DOHH2 (cell line): Measurements from ENCODE around the gene BAMBI.

Experiments
- H3F3A ChIP-seq: fragments of 200-600 bp; sonication (generic), shearing (Covaris generic); 2 replicates; pipeline ENCODE4 v1.6.0; 2016; ENCODE audit warnings: antibody characterized with exemption, mild to moderate bottlenecking; ENCODE audit not compliant: control insufficient read depth, insufficient read depth
- H3K27ac ChIP-seq: fragments of 200-600 bp; sonication (generic); 2 replicates; pipeline ENCODE4 v1.5.1; 2014; ENCODE audit warnings: low read depth, mild to moderate bottlenecking, low read length, moderate library complexity
- H3K27me3 ChIP-seq: fragments of 200-600 bp; sonication (generic); 2 replicates; pipeline ENCODE4 v1.6.1; 2014; ENCODE audit warnings: mild to moderate bottlenecking, low read length, mixed read lengths; ENCODE audit not compliant: control insufficient read depth
- H3K36me3 ChIP-seq: fragments of 200-600 bp; sonication (generic); 2 replicates; pipeline ENCODE4 v1.6.1; 2014; ENCODE audit warnings: mild to moderate bottlenecking, low read length, moderate library complexity, mixed read lengths; ENCODE audit not compliant: control insufficient read depth
- H3K4me1 ChIP-seq: fragments of 200-600 bp; sonication (generic); 2 replicates; pipeline ENCODE4 v1.6.1; 2014; ENCODE audit warnings: mild to moderate bottlenecking, low read length, mixed read lengths; ENCODE audit not compliant: control insufficient read depth
- H3K4me2 ChIP-seq: fragments of 200-600 bp; sonication (generic); 2 replicates; pipeline ENCODE4 v1.6.0; 2014; ENCODE audit warnings: mild to moderate bottlenecking, low read length, moderate library complexity
- H3K4me3 ChIP-seq: fragments of 200-600 bp; sonication (generic); 2 replicates; pipeline ENCODE4 v1.5.1; 2014; ENCODE audit warnings: mild to moderate bottlenecking, low read length, mixed read lengths
- H3K79me2 ChIP-seq: fragments of 200-600 bp; sonication (generic); 2 replicates; pipeline ENCODE4 v1.6.1; 2014; ENCODE audit warnings: mild to moderate bottlenecking, low read length, mixed read lengths; ENCODE audit not compliant: control insufficient read depth
- H3K9me2 ChIP-seq: fragments of 200-600 bp; sonication (generic); replicated peaks from 2 replicates; pipeline ENCODE4 v1.6.1; 2014; ENCODE audit warnings: mild to moderate bottlenecking, low read length, mixed read lengths; ENCODE audit not compliant: control insufficient read depth
- H3K9me3 ChIP-seq: fragments of 200-600 bp; sonication (generic); 2 replicates; pipeline ENCODE4 v1.6.1; 2014; ENCODE audit warnings: antibody characterized with exemption, low read length, mixed read lengths; ENCODE audit not compliant: control insufficient read depth, insufficient read depth
- H4K20me1 ChIP-seq: fragments of 200-600 bp; sonication (generic); 2 replicates; pipeline ENCODE4 v1.6.0; 2014; ENCODE audit warnings: low read depth, mild to moderate bottlenecking, antibody characterized with exemption, low read length, moderate library complexity; ENCODE audit not compliant: control insufficient read depth, insufficient read depth
- CTCF ChIP-seq: fragments of 200-600 bp; sonication (generic); IDR thresholded peaks from one replicate; pipeline ENCODE4 v1.5.1; 2014; ENCODE audit warnings: antibody characterized with exemption, mild to moderate bottlenecking, low read depth, low read length; ENCODE audit not compliant: poor library complexity, severe bottlenecking
- EZH2phosphoT487 ChIP-seq: fragments of 200-600 bp; sonication (generic); IDR thresholded peaks from 2 replicates; pipeline ENCODE4 v1.6.1; 2017; ENCODE audit warnings: borderline replicate concordance, mild to moderate bottlenecking, antibody characterized with exemption, low read length, moderate library complexity, mixed read lengths

Gene BAMBI

GRCh38 chr10:28676968-28677887 is at the start of gene BAMBI:
Gene BAMBI (plus strand): TSS chr10:28677521. CDS start chr10:28677898, 377 bp downstream.
- Histone ChIP-seq H3K36me3 (peaks cover 2% of the 10 kb centered on the region; the same call in 1 of the 2 replicates), H3K4me3 (peak within 1 kb of the TSS; percentile 93), H3K9me2 (no peaks in the 10 kb centered on the region), H3K9me3 (no peaks in the 10 kb centered on the region), H3K4me2 (peak within 1 kb of the TSS; percentile 95), H3K79me2 (peaks cover 11% of the 10 kb centered on the region; the same call in 1 of the 2 replicates), H3K4me1 (peaks cover 36% of the 10 kb centered on the region), H3K27ac (no peak within 1 kb of the TSS), H4K20me1 (peaks cover 4% of the 10 kb centered on the region; the same call in 1 of the 2 replicates), H3F3A (0 out of 2 replicates have a peak, but pooled peaks cover 7% of the 10 kb centered on the region), H3K27me3 (peaks cover 52% of the 10 kb centered on the region)
- no peak for TF ChIP-seq EZH2phosphoT487
- TF ChIP-seq CTCF: peak; percentile 43

- H4K20me1 ChIP-seq: no peaks in the 10 kb centered on the region; the same call in 1 of the 2 replicates
- H3F3A ChIP-seq: peaks cover 14% of the 10 kb centered on the region
- H3K9me2 ChIP-seq: no peaks in the 10 kb centered on the region
- no peak overlapping the region for H3K4me3 ChIP-seq
- no peak overlapping the region for H3K4me2 ChIP-seq
- no peak overlapping the region for H3K27ac ChIP-seq
- H3K4me1 ChIP-seq: no peaks in the 10 kb centered on the region
- H3K36me3 ChIP-seq: no peaks in the 10 kb centered on the region
- no peaks in the 10 kb centered on the region for H3K79me2 ChIP-seq
- no peaks in the 10 kb centered on the region for H3K9me3 ChIP-seq
- H3K27me3 ChIP-seq: no peaks in the 10 kb centered on the region
- TF ChIP-seq CTCF: peak; percentile 89
- no peak for TF ChIP-seq EZH2phosphoT487
Measured at GRCh38 chr10:28628184-28628893, 49.0 kb upstream of the BAMBI start.

GRCh38 chr10:28631896-28632583 is 45.3 kb upstream of the BAMBI start:
- Histone ChIP-seq H3K36me3 (no peaks in the 10 kb centered on the region), H3K9me3 (no peaks in the 10 kb centered on the region), H3K4me1 (no peaks in the 10 kb centered on the region), H4K20me1 (no peaks in the 10 kb centered on the region), H3K27me3 (no peaks in the 10 kb centered on the region), H3F3A (no peaks in the 10 kb centered on the region), H3K9me2 (no peaks in the 10 kb centered on the region), H3K4me3 (no peak overlapping the region), H3K79me2 (no peaks in the 10 kb centered on the region), H3K4me2 (no peak overlapping the region), H3K27ac (no peak overlapping the region)
- no peak for TF ChIP-seq CTCF
- TF ChIP-seq EZH2phosphoT487: no peak
